CD4-positive, alpha-beta T cell (primary cell): ENCODE measurements around the gene PRRX1. TPM values are rescaled to one million over a fixed set of nuclear protein-coding genes. Genes with fewer than 3 reads are reported as not detected.

ENCODE experiments used
- ATAC-seq: fragments of 200-7000 bp; cut with Tn5 transposase; one replicate; pipeline ENCODE4 v1.10.0; 2022; ENCODE audit warnings: mild to moderate bottlenecking; ENCODE audit not compliant: poor library complexity
- CTCF ChIA-PET: fragments of 350-600 bp; sonication (Branson Sonifier 250); formaldehyde crosslinking; loops from one replicate; lab custom pipeline; 2021; ENCODE audit warnings: antibody characterized with exemption, inconsistent platforms; lab: Charles Lee
- POLR2A ChIA-PET: fragments of 350-600 bp; sonication (Branson Sonifier 250); formaldehyde crosslinking; loops from one replicate; lab custom pipeline; 2021; ENCODE audit warnings: antibody characterized with exemption, inconsistent platforms; lab: Charles Lee
- DNase-seq, 14 experiments: peaks; one replicate each; pipeline ENCODE4 v3.0.0-alpha.2; 2013 to 2020; ENCODE audit warnings: mixed read lengths in 2 of 14
- H3K27ac ChIP-seq, 2 donors: one replicate each; pipeline versions ENCODE4 v1.5.1 to v1.7.0; 2013; ENCODE audit warnings: low read length in 2 of 2, low read depth in 1 of 2, mild to moderate bottlenecking in 1 of 2
- H3K27me3 ChIP-seq, 2 experiments: 1 replicate in 1 of 2; 2 replicates in 1 of 2; pipeline versions ENCODE4 v1.6.1 to v1.7.0; 2013; ENCODE audit warnings: low read length in 2 of 2, control low read depth in 1 of 2, mild to moderate bottlenecking in 1 of 2, moderate library complexity in 1 of 2; ENCODE audit not compliant: insufficient read depth in 2 of 2, control insufficient read depth in 1 of 2
- H3K36me3 ChIP-seq: one replicate; pipeline ENCODE4 v1.6.1; 2013; ENCODE audit warnings: low read length, control low read depth; ENCODE audit not compliant: insufficient read depth
- H3K4me1 ChIP-seq: one replicate; pipeline ENCODE4 v1.6.1; 2013; ENCODE audit warnings: low read length, control low read depth; ENCODE audit not compliant: insufficient read depth
- H3K4me3 ChIP-seq: one replicate; pipeline ENCODE4 v1.5.1; 2013; ENCODE audit warnings: mild to moderate bottlenecking, low read length, moderate library complexity
- H3K9me3 ChIP-seq, 2 experiments: 1 replicate in 1 of 2; 2 replicates in 1 of 2; pipeline versions ENCODE4 v1.6.1 to v1.7.0; 2013; ENCODE audit warnings: low read length in 2 of 2, mild to moderate bottlenecking in 2 of 2, control low read depth in 1 of 2, moderate library complexity in 1 of 2; ENCODE audit not compliant: control insufficient read depth in 1 of 2, insufficient read depth in 1 of 2
- H3K27ac Mint-ChIP-seq: one replicate; pipeline ENCODE4 v1.8.0; 2020; ENCODE audit warnings: mixed read lengths
- H3K27me3 Mint-ChIP-seq: one replicate; pipeline ENCODE4 v1.8.0; 2021; ENCODE audit warnings: mixed read lengths
- H3K36me3 Mint-ChIP-seq: one replicate; pipeline ENCODE4 v1.8.0; 2021; ENCODE audit warnings: low read depth, mixed read lengths
- H3K4me1 Mint-ChIP-seq: one replicate; pipeline ENCODE4 v1.8.0; 2021; ENCODE audit warnings: low read depth, mixed read lengths
- H3K4me3 Mint-ChIP-seq: one replicate; pipeline ENCODE4 v1.8.0; 2020; ENCODE audit warnings: mild to moderate bottlenecking, mixed read lengths
- H3K9me3 Mint-ChIP-seq: one replicate; pipeline ENCODE4 v1.8.0; 2020; ENCODE audit warnings: mixed read lengths
- CTCF ChIP-seq: fragments of 200-600 bp; IDR thresholded peaks from one replicate; pipeline ENCODE4 v1.8.0; 2022; ENCODE audit warnings: antibody characterized with exemption, mild to moderate bottlenecking
- intact Hi-C, 2 experiments: fragments of 100-400 bp; cut with DNase I in 1 of 2; cut with micrococcal nuclease in 1 of 2; formaldehyde crosslinking; loops; one replicate each; pipeline versions ENCODE4 v1.15.1 to v1.9.0; 2023 to 2025; cut with DNase I, micrococcal nuclease
- total RNA-seq, 174 experiments: library from RNA in 2 of 174; stranded (reverse) in 2 of 174; gene quantifications; one replicate each; pipeline ENCODE4 v1.2.3 and lab custom pipeline; 2021 to 2026

Gene PRRX1
- total RNA-seq, 2 experiments from 2014 or later, result not detected

DNA sequence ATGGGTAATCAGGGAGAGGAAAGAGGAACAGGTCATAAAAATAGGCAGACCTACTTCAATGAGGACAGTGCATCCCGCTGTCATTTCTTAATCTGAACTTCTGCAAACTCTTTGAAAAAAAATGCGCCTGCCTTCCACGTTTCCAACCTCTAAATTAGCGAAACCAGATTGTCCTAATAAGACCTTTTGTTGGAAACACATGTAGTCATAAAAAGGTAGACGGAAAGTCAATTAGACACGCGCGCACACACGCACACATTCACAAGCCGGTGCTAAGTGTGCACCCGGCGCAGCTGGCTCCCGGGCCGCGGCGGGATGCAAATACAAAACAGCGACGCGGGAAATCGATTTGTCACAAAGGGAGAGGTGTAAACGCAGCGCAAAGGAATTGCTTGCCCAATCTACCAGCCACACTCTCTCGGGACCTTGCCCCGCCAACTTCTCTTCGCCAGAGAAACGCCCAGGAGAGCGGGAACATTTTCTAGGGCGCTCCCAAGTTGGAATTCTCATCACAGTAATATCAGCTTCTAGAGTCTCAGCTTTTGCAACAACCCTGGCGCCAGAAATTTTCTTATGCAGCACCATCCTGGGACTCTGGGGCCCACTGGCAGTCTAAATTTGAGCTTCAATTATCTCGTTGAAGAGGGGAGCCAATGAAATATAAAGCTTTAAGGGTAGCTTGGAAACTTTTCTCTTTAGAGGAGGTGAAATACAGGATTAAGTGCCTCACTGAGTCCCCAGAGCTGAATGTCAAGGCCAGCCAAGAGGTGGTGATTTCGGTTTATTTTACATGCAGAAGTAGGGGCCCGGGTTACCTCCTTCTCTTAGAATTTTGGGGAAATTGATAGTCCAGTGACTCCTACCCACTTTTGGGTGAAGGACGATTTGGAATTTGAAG lies 4.5 kb downstream of the PRRX1 start:
- H3K4me3 Mint-ChIP-seq, result peak overlapping the region; percentile 7
- ChIA-PET CTCF (interaction anchor here (0.7 kb wide), 1 partner anchor 15 kb away, joined by 3 read pairs; no protein-coding TSS in a partner anchor), POLR2A (no interaction called here)
- Histone ChIP-seq H3K4me3 (no peak overlapping the region), H3K27me3 (peaks cover 82 to 85% of the 10 kb centered on the region in 2 experiments), H3K9me3 (peaks cover 0 to 29% of the 10 kb centered on the region in 2 experiments), H3K36me3 (no peaks in the 10 kb centered on the region), H3K4me1 (peaks cover 17% of the 10 kb centered on the region), H3K27ac (no peak overlapping the region)
- H3K27ac Mint-ChIP-seq, result no peak overlapping the region
- DNase-seq (no peak), ATAC-seq (no peak)
- no peaks in the 10 kb centered on the region for H3K9me3 Mint-ChIP-seq
- H3K36me3 Mint-ChIP-seq, result no peaks in the 10 kb centered on the region
- peaks cover 30% of the 10 kb centered on the region for H3K4me1 Mint-ChIP-seq
- H3K27me3 Mint-ChIP-seq, result peaks cover 95% of the 10 kb centered on the region
- TF ChIP-seq CTCF, result no peak
- intact Hi-C loops, result no loop called here

DNA sequence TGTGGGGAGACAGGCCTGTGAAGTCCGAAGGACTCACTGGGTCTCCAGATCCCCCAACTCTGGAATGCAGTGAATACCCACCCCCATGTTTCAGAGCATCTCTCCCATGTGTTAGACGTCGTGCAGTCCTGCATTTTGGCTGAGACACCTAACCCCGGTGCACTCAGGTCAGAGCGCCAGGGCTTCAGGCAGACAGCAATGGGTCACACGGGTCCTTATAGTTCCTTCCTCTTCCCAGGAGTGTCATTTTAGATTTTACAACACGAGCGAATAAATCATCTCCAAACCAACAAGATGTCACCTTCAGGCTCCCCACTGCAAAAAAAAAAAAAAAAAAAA lies 5.1 kb downstream of the PRRX1 start:
- ATAC-seq (no peak), DNase-seq (no peak)
- Histone ChIP-seq H3K27me3 (peaks cover 78 to 79% of the 10 kb centered on the region in 2 experiments), H3K4me1 (peaks cover 11% of the 10 kb centered on the region), H3K27ac (no peak overlapping the region), H3K36me3 (no peaks in the 10 kb centered on the region), H3K9me3 (peaks cover 0 to 24% of the 10 kb centered on the region in 2 experiments), H3K4me3 (no peak overlapping the region)
- ChIA-PET POLR2A (no interaction called here), CTCF (no interaction called here)
- H3K9me3 Mint-ChIP-seq, result no peaks in the 10 kb centered on the region
- H3K4me3 Mint-ChIP-seq, result no peak overlapping the region
- intact Hi-C loops, result no loop called here
- H3K4me1 Mint-ChIP-seq, result peaks cover 30% of the 10 kb centered on the region
- no peak overlapping the region for H3K27ac Mint-ChIP-seq
- H3K27me3 Mint-ChIP-seq, result peaks cover 97% of the 10 kb centered on the region
- no peaks in the 10 kb centered on the region for H3K36me3 Mint-ChIP-seq
- no peak for TF ChIP-seq CTCF

DNA sequence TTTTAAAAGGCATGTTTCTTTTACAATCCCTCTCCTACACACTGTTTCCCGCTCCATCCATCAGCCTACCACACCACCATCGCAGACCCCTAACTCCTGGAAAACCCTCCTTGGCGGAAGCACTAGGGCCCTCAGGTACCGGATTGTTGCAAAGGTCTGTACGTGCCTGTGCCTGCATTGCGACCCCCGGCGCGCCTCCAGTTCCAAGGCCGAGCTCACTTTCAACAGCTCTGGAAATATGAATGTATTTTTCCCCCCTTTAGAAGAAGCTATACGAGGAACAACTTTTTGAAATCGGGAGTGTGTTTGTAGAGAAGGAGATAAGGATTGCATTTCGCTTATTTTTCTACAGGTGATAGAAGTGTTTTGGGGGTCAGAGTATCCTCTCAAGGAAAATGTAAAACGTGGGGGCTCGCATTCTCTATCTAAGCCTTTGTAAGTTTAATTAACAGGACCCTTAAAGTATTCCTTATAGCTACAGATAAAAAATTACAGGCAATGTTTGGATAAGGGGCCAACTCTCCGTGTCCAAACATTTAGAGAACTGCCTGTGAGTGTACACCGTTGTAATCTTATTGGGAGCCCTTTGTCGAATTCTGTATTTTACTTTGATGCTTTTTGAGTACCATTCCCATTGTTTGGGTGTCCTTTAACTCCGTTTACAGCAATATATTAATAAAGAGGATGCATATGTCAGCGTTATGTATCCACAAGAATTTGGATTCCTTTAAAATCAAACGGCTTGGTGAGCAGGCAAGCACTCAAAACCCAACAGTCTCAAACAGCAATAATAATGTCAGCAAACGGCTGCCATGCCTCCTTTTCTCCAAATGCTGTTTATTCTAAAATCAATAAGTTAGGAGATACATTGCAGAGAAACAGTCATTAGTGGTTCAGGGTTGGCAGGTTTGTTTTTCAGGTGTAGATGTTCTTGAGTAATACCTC lies 5.9 kb downstream of the PRRX1 start:
- intact Hi-C loops, result no loop called here
- Mint-ChIP-seq H3K4me3 (no peak overlapping the region), H3K36me3 (no peaks in the 10 kb centered on the region), H3K27ac (no peak overlapping the region), H3K4me1 (peaks cover 29% of the 10 kb centered on the region), H3K27me3 (peaks cover 93% of the 10 kb centered on the region), H3K9me3 (no peaks in the 10 kb centered on the region)
- H3K4me3 ChIP-seq, result no peak overlapping the region
- peaks cover 71 to 75% of the 10 kb centered on the region in 2 experiments for H3K27me3 ChIP-seq
- POLR2A ChIA-PET, result no interaction called here
- ATAC-seq (no peak), DNase-seq (no peak)
- TF ChIP-seq CTCF, result no peak
- no peak overlapping the region for H3K27ac ChIP-seq
- H3K4me1 ChIP-seq, result peaks cover 3% of the 10 kb centered on the region
- H3K9me3 ChIP-seq, result peaks cover 0 to 17% of the 10 kb centered on the region in 2 experiments
- H3K36me3 ChIP-seq, result no peaks in the 10 kb centered on the region
- CTCF ChIA-PET, result no interaction called here
